ENCODE results near the gene KRT23.
A peak's percentile ranks its signal among the peaks of the same experiment; 100 is the strongest.

The KRT23 gene

DNA sequence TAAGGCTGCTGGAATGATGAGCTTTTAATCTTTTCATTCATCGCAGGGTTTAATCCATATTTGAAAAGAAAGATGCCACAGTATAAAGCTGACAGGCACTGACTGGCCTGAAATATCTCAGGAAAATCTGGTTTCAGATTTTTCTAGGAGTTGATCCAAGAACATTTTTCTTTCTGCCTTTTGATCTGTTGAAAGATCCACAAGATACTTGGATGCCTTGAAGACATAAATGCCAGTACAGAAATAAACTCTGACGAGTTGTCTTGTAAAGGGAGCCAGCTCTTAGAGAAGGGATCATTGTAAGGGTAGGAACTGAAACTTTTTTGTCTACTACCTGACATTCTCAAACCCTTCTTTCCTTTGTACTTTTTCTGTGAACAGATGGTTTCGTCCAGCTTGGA lies 27.0 kb downstream of the KRT23 start:
- no peak for DNase-seq (ENCODE audit: low read depth in 2 of 3, low spot score in 2 of 3)

- no peak for DNase-seq (ENCODE audit: low read depth in 2 of 3, low spot score in 2 of 3)
Observed at GRCh38 chr17:40909755-40910154, 27.7 kb downstream of the KRT23 start.

DNA sequence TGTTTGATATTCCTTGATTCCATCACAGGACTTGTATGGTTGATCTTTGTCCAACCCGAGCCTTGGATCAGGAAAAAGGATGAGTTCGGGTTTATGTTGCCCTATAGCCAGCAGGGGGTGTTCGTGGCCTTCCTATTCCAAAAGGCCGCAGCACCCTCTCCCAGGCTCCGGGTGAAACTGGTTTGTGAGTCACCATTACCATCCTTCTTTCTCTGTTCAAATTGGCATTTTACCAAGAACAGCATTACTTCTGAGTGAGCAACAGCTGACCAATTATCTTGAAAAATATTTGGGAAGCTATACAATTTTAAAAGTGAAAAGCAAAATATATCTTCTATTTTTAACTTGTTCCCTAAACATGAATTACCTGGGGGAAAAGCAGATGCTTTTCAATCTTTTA lies 28.1 kb downstream of the KRT23 start:
- DNase-seq (ENCODE audit: low read depth in 2 of 3, low spot score in 2 of 3): peak in 2 of 3 experiments; percentile 23 to 33

GRCh38 chr17:40906613-40907012 lies 30.8 kb downstream of the KRT23 start:
- no peak for DNase-seq (ENCODE audit: low read depth in 2 of 3, low spot score in 2 of 3)

DNA sequence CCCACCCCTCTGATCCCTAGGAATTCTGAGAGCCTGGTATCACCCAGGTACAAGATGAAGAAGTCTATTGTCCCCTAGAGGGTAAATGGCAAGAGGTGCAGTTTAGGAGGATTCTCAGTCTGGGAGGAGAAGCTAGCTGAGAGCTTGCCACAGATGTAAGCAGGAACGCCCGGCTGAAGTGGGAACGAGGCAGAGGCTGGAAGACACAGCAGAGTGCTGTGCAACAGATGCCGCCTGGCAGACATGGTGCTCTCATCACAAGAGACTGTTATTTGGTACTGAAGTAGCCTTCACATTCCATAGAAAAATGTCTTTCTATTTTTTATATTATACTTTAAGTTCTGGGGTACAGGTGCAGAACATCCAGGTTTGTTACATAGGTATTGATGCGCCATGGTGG lies 32.1 kb downstream of the KRT23 start:
- DNase-seq (ENCODE audit: low read depth in 2 of 3, low spot score in 2 of 3): no peak

DNA sequence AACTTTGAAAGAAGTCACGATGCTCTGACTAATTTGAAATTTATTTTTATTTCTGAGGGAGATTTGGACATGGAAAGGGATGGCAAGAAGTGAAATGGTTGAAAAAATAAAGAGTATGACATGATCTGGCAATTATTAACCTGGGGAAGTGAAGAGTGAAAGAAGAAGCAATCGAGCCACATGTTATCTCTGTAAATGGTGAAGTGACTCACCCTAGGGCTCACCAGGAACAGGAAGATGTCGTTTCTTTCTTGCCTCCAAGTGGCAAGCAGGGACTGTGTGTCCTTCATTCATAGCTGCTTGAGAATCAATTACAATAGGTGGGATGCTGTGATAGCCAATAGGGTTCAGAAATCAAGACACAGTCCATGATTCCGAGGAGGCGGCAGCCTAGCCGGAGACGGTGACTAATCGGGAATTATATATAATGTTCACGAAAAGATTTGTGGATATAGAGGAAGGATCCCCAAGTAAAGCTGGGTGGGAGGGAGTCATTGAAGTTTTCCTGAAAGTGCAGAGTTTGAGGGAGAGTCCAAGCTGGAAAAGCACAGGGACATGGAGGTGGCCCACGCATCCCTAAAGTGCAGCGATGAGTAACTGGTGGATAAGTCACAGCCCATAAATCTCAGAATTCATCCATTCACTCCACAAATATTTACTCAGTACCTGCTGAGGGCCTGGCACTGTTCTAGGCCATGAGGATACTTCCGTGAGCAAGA lies 34.2 kb downstream of the KRT23 start:
- no peak for DNase-seq (ENCODE audit: low read depth in 2 of 3, low spot score in 2 of 3)

DNA sequence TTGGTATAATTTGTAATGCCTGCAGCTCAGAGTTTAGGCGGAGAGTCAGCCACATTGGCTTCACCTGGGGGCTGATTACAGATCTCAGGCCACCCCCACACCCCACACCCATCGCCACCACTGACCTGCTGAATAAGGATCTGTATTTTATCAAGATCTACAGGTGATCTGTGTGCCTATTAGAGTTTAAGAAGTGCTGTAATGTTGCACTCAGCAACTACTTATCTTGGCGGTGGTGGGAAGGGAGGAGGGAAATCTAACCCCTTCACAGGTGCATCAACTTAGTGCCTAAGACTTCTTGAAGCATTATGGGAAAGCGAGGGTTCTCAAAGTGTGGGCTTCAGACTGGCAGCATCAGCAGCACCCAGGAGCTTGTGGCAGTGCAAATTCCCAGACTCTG lies 34.9 kb downstream of the KRT23 start:
- no peak for DNase-seq (ENCODE audit: low read depth in 2 of 3, low spot score in 2 of 3)

DNA sequence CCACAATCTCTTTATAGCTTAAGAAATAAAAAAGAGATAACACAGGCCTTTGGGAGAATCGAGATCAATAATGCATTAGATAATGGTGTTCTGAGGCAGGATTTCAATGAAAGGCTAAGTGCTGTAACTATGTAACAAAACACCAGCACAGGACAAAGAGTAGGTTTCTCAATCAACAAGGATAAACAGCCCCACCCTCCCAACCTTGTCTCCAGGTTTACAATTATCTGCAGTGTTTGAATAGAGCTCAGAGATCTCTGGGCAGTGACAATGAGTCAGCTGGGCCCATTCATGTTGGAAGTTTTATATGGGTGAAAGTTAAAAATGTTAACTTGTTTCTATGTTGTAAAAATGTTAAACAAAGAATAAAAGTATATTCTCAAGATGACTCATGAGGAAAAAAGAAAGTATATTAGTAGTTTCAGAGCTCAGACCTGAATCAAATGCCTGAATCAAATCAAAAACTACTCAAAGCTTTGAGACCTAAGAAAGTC lies 35.4 kb downstream of the KRT23 start:
- DNase-seq (ENCODE audit: low read depth in 2 of 3, low spot score in 2 of 3): no peak

GRCh38 chr17:40900809-40901356 lies 36.6 kb downstream of the KRT23 start:
- DNase-seq (ENCODE audit: low read depth in 2 of 3, low spot score in 2 of 3): no peak

DNA sequence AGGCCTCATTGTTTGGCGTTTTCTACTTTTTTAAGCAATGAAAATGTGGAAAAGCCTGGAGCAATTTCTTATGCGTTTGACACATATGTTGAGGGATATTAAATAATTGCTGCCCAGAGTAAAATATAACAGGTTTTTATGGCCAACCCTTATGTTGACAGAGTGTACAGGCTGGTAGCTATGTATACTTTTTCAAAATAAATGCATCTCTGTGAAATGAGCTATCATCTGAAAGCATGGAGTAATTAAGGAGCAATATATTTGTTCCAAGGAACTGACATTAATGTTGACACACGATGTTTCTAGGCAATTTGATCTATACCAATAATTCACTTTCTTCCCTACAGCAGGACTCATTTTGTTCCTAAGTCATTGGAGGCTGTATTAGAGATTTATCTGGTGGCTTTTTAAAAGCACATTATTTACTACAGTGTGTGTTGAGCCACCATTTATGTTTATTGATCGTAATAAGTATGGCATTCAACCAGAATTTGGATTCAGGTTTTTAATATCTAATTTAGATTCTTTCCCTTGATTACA lies 40.5 kb downstream of the KRT23 start:
- DNase-seq (ENCODE audit: low read depth in 2 of 3, low spot score in 2 of 3): no peak

DNA sequence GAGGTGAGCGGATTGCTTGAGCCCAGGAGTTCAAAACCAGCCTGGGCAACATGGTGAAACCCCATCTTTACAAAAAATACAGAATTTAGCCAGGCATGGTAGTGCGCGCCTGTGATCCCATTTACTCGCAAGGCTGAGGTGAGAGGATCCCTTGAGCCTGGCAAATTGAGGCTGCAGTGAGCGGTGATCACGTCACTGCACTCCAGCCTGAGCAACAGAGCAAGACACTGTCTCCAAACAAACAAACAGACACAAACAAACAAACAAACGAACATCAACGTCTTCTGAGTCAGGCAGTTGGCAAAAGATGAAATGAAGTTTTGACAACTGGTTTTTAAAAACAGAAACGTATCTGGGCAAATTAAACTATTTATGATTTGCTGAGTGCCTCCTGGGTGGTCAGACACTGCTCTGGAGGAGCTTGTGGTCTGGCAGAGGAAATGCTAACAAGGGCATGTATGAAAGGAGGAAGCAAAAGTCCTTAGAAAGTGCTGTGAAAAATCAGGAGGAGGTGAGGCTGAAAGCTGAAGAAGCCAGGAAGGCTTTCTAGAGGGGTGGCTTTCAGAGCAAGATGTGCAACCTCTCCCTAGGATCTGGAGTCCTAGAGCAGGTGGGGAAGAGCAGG lies 42.2 kb downstream of the KRT23 start:
- no peak for DNase-seq (ENCODE audit: low read depth in 2 of 3, low spot score in 2 of 3)

- no peak for DNase-seq (ENCODE audit: low read depth in 2 of 3, low spot score in 2 of 3)
Observed at GRCh38 chr17:40888196-40888720, 49.2 kb downstream of the KRT23 start.

DNA sequence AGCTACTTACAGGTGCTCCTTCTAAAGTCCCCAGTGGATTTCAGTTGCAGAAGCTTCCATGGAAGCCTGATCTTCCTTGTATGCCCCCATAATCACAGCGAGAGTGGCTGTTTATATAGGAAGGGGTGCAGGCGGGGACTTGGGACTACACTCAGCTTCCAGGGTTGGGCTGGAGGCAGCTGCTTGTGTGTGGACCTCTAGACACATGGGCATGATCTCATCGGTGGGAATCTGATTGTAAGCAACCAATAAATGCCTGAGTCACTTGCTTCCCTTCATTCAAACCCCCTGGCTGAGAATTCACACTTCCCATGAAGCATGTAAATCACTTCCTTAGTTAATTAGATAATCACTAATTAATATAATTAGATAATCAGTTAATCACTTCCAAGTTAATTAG lies 51.4 kb downstream of the KRT23 start:
- no peak for DNase-seq (ENCODE audit: low read depth in 2 of 3, low spot score in 2 of 3)

DNA sequence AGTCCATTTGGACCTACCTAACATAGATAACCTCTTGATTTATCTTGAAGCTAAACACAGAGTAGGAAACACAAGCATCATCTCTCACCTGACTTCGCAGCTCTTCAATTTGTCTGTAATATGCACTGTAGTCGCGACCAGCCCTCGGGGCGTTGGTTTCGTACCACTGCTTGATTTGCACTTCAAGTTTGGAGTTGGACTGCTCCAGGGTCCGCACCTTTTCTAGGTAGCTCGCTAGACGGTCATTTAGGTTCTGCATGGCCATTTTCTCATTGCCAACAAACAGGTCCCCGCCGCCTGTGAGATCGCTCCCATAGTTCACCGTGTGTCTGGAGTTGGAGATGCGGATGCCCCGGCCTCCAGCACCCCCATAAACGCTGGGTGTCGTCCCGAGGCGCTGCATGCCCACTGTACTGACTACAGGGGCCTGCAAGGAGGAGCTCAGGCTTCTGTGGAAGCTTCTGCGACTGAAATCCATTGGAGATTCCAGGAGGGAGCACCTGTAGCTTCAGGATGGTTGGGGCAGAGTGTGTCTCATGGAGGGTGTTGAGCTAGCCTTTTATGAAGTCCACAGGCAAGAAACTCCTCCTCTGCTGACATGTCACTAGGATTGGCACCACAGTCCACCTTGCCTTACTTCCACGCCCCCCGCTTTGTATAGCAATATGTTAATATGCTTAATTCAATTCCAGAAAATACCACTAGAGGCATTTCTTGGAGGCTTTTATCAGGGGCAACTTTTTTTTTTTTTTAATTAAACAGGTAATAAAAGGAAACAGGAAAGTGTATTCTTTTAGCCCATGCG lies 52.5 kb downstream of the KRT23 start, which contains the start of gene KRT20:
KRT20 (minus strand) TSS at position 535 of the 805 bp plus-strand sequence; CDS start at position 478, 57 bp downstream.
- DNase-seq (ENCODE audit: low read depth in 2 of 3, low spot score in 2 of 3): no peak

GRCh38 chr17:40883626-40884334 lies 53.7 kb downstream of the KRT23 start:
- no peak for DNase-seq (ENCODE audit: low read depth in 2 of 3, low spot score in 2 of 3)

- DNase-seq (ENCODE audit: low read depth in 2 of 3, low spot score in 2 of 3): no peak
Observed at GRCh38 chr17:40883031-40883430, 54.4 kb downstream of the KRT23 start.

GRCh38 chr17:40879026-40879425 lies 58.4 kb downstream of the KRT23 start:
- no peak for DNase-seq (ENCODE audit: low read depth in 2 of 3, low spot score in 2 of 3)

- no peak for DNase-seq (ENCODE audit: low read depth in 2 of 3, low spot score in 2 of 3)
Observed at GRCh38 chr17:40878044-40878443, 59.4 kb downstream of the KRT23 start.

- no peak for DNase-seq (ENCODE audit: low read depth in 2 of 3, low spot score in 2 of 3)
Observed at GRCh38 chr17:40873801-40874200, 63.6 kb downstream of the KRT23 start.

GRCh38 chr17:40873255-40873654 lies 64.2 kb downstream of the KRT23 start:
- no peak for DNase-seq (ENCODE audit: low read depth in 2 of 3, low spot score in 2 of 3)

All from activated CD8-positive, alpha-beta memory T cell treated with anti-CD3 and anti-CD28 coated beads for 48 hours (primary cell).